Pancreas (tissue), 10 donors: Measurements from ENCODE around the gene IQCK. TPM values are rescaled to one million over a fixed set of nuclear protein-coding genes. Genes with fewer than 3 reads are reported as not detected.
A peak's percentile ranks its signal among the peaks of the same experiment; 100 is the strongest.

ENCODE experiments used
- ATAC-seq, 4 donors: fragments of 200-7000 bp; cut with Tn5 transposase; one replicate each; pipeline versions ENCODE4 v1.8.0 to v1.9.1; 2020; ENCODE audit warnings: mild to moderate bottlenecking in 4 of 4, moderate library complexity in 4 of 4
- DNase-seq, 6 donors: peaks; one replicate each; pipeline ENCODE4 v3.0.0-alpha.2; 2020
- FAIRE-seq: peaks from 2 replicates; lab custom pipeline; 2012; peaks lifted over from hg19 to GRCh38; lab: Jason Lieb, UNC
- H3K27ac ChIP-seq, 4 donors: fragments of 200-600 bp; sonication (generic); 1 replicate in 3 of 4; 2 replicates in 1 of 4; pipeline versions ENCODE4 v1.5.0 to v1.8.0; 2020
- H3K27me3 ChIP-seq, 4 donors: fragments of 200-600 bp; one replicate each; pipeline ENCODE4 v1.8.0; 2021
- H3K36me3 ChIP-seq, 3 donors: fragments of 200-600 bp; sonication (generic) in 1 of 3; one replicate each; pipeline versions ENCODE4 v1.5.0 to v1.8.0; 2020 to 2021
- H3K4me1 ChIP-seq, 3 donors: fragments of 200-600 bp; one replicate each; pipeline ENCODE4 v1.8.0; 2021
- H3K4me3 ChIP-seq, 4 donors: fragments of 200-600 bp; sonication (generic) in 2 of 4; one replicate each; pipeline versions ENCODE4 v1.5.0 to v1.8.0; 2020 to 2021
- H3K9me3 ChIP-seq, 4 donors: fragments of 200-600 bp; one replicate each; pipeline ENCODE4 v1.8.0; 2021
- WGBS, 2 donors: extraction: QIAGEN DNeasy Blood & Tissue Kit; methylation state at CpG; one replicate each; pipeline ENCODE4 v1.1.7; 2013; 5-methylcytosine and 5-hydroxymethylcytosine counted together
- intact Hi-C, 3 donors: fragments of 100-400 bp; cut with DNase I; formaldehyde crosslinking; loops; one replicate each; pipeline versions ENCODE4 v1.11.1 to v1.14.2; 2022
- polyA plus RNA-seq, 2 donors: library from polyadenylated mRNA; stranded (reverse); fragments of 200-250 nt; gene quantifications; one replicate each; pipeline ENCODE4 v1.2.3, GENCODE V29; 2013
- total RNA-seq, 6 donors: library from RNA; stranded (reverse); fragmentation: NEBNext Ultra II Directional in 4 of 6; extraction: Animal tissue kit (Norgen Biotek cat#: 25700) in 4 of 6; gene quantifications; one replicate each; pipeline versions ENCODE4 v1.2.1 to v1.2.4, GENCODE V29; 2021 to 2023
- TF ChIP-seq, protein P1 (sequence below), 4 donors: fragments of 200-600 bp; sonication (generic) in 3 of 4; IDR thresholded peaks; one replicate each; pipeline versions ENCODE4 v1.5.0 to v1.8.0; 2021; ENCODE audit warnings: antibody characterized with exemption in 4 of 4
- donor health status: healthy with polysubstance abuse.
- donor health status: DM: no; HTN: no; CAD: no; lungs with moderate emphysema.
- donor health status: DM: no; HTN: no; CAD: no.
- donor health status: control.
- donor health status: control.
- donor health status: Bipolar disorder and iron deficiency.
- donor health status: DM: yes; HTN: yes; CAD: no.
- donor health status: DM: no; HTN: no; CAD: no.
- donor health status: DM: no; HTN: no; CAD: no.
- donor health status: DM: yes; HTN: yes; CAD: no.

The IQCK gene
- total and polyA plus RNA-seq, 8 donors: 6.7 to 15.5 (median 10.9) TPM

DNA sequence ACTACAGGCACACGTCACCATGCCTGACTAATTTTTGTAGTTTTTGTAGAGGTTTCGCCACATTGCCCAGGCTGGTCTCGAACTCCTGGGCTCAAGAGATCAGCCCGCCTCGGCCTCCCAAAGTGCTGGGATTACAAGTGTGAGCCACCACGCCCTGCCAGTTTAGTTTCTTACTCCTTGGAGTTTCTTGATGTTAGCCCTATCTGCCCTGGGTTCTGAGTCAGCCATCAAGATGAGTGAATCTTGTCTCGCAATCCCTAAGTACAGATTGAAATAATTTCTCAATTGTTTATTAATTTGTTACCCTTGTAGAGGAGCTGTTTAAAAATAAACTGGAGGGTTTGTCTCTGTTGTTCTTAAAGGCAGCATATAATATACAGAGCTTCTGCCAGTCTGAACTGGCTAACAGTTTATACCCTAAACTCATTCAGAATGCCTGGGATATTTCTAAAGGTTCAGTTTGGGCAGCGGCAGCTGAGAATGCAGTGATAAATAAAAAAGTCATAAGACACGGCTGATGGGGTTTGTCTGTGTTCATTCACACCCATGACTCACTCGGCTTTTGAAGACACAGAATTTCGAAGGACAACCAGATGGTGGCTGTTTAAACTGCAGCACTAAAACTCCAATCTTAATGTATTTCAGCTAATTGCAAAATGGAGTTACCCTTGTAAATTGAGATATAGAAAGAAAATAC, 127.0 kb downstream of the IQCK start:
- TF ChIP-seq, protein P1, sequence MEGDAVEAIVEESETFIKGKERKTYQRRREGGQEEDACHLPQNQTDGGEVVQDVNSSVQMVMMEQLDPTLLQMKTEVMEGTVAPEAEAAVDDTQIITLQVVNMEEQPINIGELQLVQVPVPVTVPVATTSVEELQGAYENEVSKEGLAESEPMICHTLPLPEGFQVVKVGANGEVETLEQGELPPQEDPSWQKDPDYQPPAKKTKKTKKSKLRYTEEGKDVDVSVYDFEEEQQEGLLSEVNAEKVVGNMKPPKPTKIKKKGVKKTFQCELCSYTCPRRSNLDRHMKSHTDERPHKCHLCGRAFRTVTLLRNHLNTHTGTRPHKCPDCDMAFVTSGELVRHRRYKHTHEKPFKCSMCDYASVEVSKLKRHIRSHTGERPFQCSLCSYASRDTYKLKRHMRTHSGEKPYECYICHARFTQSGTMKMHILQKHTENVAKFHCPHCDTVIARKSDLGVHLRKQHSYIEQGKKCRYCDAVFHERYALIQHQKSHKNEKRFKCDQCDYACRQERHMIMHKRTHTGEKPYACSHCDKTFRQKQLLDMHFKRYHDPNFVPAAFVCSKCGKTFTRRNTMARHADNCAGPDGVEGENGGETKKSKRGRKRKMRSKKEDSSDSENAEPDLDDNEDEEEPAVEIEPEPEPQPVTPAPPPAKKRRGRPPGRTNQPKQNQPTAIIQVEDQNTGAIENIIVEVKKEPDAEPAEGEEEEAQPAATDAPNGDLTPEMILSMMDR (IDR thresholded peaks at IDR 0.05): no peak
- H3K36me3 ChIP-seq: no peaks in the 10 kb centered on the region
- ATAC-seq (peak in 2 of 4 donors; percentile 27 to 53), FAIRE-seq (no peak), DNase-seq (no peak)
- intact Hi-C loops: no loop called here
- no peak overlapping the region for H3K4me3 ChIP-seq
- no peaks in the 10 kb centered on the region for H3K9me3 ChIP-seq
- H3K4me1 ChIP-seq: no peaks in the 10 kb centered on the region
- no peaks in the 10 kb centered on the region for H3K27me3 ChIP-seq
- 91% methylated on average over 11 of the region's 11 CpGs for WGBS, 2 donors
- H3K27ac ChIP-seq: no peak overlapping the region

DNA sequence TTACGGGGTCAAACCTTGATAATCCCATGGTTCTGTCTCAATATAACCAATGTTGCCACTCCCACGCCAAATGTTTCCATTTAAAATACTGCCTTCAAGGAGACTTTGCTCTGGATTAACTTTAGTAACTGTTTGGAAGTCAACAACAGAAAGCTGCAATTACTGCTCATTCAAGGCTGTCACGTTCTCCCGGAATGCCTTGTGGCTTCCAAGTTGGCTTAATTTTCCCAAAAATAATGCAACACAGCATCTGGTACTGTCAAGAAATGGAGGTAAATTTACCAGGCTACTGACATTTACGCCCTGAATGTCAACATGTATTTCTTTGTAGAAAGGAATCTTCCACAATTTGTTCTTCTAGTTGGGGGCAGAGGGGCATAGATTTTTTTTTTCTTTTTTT, 128.4 kb downstream of the IQCK start:
- Histone ChIP-seq H3K4me3 (no peak overlapping the region), H3K9me3 (no peaks in the 10 kb centered on the region), H3K36me3 (no peaks in the 10 kb centered on the region), H3K27me3 (no peaks in the 10 kb centered on the region), H3K4me1 (no peaks in the 10 kb centered on the region), H3K27ac (no peak overlapping the region)
- 93 to 94% methylated on average over 5 of the region's 5 CpGs for WGBS, 2 donors
- FAIRE-seq (no peak), DNase-seq (no peak), ATAC-seq (no peak)
- TF ChIP-seq, protein P1 (IDR thresholded peaks at IDR 0.05): no peak
- intact Hi-C loops: no loop called here

DNA sequence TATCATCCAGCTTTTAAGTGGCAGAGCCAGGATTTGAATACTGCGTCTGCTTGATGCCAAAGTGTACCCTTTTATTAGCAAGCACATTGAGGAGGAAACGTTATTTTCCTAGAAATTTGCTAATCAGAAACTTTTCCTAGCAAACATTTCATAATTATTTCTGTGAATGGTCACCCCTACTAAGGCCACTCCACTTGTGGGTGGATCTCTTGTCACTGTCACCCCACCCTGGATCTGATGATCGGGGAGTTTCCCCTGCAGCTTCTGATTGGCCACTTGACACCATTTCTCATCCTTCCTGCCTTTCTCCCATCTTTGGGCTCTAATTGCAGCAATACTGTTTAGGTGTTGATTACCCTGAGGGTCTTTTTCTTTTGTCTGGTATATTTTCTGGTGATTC, 130.7 kb downstream of the IQCK start:
- WGBS, 2 donors: 89 to 95% methylated on average over 3 of the region's 3 CpGs
- DNase-seq (no peak), ATAC-seq (no peak), FAIRE-seq (no peak)
- intact Hi-C loops: no loop called here
- H3K9me3 ChIP-seq: no peaks in the 10 kb centered on the region
- no peaks in the 10 kb centered on the region for H3K4me1 ChIP-seq
- no peak overlapping the region for H3K4me3 ChIP-seq
- no peaks in the 10 kb centered on the region for H3K36me3 ChIP-seq
- H3K27ac ChIP-seq: no peak overlapping the region
- H3K27me3 ChIP-seq: no peaks in the 10 kb centered on the region
- TF ChIP-seq, protein P1 (IDR thresholded peaks at IDR 0.05): no peak

DNA sequence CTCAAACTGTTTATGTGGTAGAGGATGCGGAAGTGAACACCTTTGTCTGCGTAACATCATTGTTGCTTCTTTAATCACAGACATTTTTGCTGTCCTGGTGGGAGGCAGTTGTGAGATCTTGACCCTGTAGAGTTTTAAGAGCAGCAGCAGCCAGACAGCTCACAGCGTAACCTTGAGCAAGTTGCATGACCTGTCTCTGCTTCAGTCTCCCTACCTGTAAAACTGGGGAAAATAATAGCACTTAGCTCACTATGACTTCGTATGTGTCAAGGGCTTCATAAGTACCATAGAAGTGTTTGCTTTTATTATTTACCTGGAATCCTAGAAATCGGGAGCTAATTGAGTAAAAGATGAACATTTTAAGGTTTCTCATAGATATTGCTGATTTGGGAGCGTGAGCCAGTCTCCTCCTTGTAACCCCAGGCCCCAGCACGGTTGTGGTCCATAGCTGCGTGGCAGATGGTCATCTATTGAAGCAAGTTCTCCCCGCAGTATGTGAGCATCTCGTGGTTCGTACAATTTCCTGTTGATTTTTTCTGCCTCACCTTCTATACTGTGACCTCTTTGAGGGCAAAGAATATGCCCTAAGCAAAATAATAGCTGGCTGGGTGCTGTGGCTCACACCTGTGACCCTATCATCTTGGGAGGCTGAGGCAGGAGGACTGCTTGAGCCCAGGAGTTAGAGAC, 132.2 kb downstream of the IQCK start:
- Histone ChIP-seq H3K4me1 (no peaks in the 10 kb centered on the region), H3K9me3 (no peaks in the 10 kb centered on the region), H3K36me3 (no peaks in the 10 kb centered on the region), H3K4me3 (no peak overlapping the region), H3K27me3 (no peaks in the 10 kb centered on the region), H3K27ac (no peak overlapping the region)
- WGBS, 2 donors: 90 to 91% methylated on average over 11 of the region's 11 CpGs
- TF ChIP-seq, protein P1 (IDR thresholded peaks at IDR 0.05): no peak
- intact Hi-C loops: no loop called here
- peak in 1 of 6 donors; percentile 16 for DNase-seq
- FAIRE-seq: no peak
- ATAC-seq: no peak

DNA sequence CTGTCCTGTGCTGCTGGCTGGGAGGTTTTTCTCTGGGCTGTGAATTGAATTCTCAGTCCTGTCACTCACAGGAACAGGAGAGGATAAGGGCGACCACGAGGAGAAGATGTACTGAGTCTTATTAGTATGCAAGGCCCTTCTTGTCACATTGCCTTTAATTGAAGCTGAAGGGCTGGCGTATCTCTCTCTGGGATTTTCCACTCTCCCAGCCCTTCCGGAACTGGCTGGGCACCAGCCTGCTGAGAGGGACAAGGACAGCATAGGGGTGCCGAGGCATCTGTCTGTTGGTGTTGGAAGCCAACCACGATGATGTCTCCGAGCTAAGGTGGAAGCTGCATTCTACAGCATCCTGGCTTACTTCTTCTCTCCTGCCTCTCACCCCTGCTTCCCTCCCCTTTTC, 133.4 kb downstream of the IQCK start:
- 81% methylated on average over 7 of the region's 7 CpGs for WGBS, 2 donors
- ATAC-seq (no peak), DNase-seq (peak in 1 of 6 donors; percentile 40)

More for the DNA sequence above, 133.4 kb downstream of the IQCK start:
- Histone ChIP-seq H3K27me3 (no peaks in the 10 kb centered on the region), H3K4me1 (no peaks in the 10 kb centered on the region), H3K4me3 (no peak overlapping the region), H3K9me3 (no peaks in the 10 kb centered on the region), H3K27ac (no peak overlapping the region), H3K36me3 (no peaks in the 10 kb centered on the region)
- intact Hi-C loops: no loop called here
- TF ChIP-seq, protein P1 (IDR thresholded peaks at IDR 0.05): no peak
- FAIRE-seq: no peak
